Measurements from ENCODE around the gene CPM.

CPM gene

GRCh38 chr12:68956466-68956865 lies 23.5 kb upstream of the CPM start:
- DNase-seq (ENCODE audit: low spot score), result no peak

DNA sequence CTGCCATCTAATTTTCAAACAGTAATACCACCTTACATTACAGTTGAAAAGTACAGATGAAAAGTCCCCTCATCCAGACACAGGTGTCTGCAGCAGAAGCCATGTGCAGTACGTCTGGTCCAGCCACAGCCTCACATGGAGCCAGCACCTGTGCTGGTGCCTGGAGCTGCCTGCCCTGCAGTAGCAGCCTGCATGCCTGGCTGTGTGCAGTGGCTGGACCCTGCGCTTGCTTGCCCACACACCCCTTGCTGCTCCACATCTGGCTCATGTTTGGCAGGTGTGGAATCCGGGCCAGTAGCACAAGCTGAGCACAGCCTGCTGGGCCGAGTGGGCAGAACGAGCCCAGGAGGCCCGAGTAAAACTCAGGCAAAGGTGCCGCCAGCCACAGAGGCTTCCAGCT lies 21.8 kb upstream of the CPM start:
- DNase-seq (ENCODE audit: low spot score), result no peak

DNA sequence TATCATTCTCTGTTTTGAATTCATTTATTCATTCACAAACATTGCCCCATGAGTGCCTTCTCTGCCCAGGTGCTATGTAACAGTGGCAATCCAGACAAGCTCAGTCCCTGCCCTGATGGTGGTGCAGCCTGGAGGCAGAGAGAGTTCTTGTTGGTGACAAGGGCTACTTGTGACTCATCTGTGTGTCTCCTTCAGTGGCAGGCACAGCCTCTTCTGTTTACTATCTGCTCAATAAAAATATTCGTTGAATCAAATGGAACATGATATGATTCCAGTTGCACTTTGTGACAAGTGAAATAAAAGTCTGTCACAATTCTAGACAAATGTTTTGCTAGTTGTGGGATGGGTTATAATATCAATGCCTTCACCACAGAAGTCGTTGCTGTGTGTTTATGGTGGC lies 20.6 kb upstream of the CPM start:
- no peak for DNase-seq (ENCODE audit: low spot score)

DNA sequence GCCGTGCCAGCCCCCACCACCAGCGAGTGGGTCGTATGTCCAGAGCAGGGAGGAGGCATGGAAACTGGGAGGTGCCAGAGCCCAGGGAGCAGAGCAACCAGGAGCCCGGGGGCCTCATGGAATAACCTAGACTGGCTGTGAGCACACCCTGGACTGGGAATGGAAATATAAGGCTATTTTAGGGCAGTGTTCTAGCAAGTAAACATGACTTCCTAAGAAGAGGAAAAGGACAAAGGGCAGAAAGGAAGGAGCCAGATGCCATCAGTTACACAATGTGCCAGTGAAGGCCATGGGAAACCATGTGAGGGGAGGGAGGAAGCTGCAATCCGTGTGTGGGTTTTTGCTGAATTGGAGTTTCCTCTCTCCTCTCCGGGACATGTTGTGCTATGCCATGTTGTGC lies 18.7 kb upstream of the CPM start:
- DNase-seq (ENCODE audit: low spot score), result no peak

DNA sequence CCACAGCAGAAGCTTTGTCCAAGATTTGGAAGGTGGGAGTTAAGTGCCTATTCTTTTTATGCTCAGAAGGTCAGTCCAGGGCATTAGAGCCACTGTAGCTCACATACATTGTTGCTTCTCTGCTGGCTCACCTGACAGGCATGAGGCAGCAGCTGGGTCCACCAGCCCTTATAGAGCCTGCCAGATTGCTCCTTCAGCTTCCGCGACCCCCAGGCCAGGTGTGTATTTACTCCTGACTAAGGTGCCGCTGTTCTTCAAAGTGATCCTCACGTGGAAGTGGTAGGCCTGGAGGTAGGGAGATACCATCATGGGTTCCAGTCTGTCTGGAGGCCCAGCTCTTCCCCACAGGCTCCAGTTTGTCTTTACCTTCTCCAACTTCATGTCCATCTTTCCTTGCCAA lies 17.5 kb upstream of the CPM start:
- no peak for DNase-seq (ENCODE audit: low spot score)

GRCh38 chr12:68945255-68945654 lies 12.3 kb upstream of the CPM start:
- no peak for DNase-seq (ENCODE audit: low spot score)

GRCh38 chr12:68944296-68945076 lies 11.5 kb upstream of the CPM start:
- DNase-seq (ENCODE audit: low spot score), result no peak

DNA sequence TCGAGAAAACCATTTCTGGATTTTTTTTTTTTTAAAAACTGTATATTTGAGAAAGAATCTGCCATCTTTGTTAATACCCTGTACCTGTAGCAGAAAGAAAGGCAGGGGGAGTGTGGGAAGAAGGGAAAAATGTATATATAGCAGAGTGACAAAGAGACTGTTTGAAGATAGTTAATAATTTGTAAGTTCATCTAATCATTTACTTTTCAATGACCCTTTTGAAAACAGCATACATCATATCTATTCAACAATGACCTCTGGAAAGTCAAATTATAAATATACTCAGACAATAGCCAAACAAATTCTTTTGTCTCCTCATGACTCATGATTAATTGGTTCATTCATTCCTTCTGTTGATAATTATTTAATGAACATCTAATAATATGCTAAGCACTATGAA lies 10.9 kb upstream of the CPM start:
- no peak for DNase-seq (ENCODE audit: low spot score)

- DNase-seq (ENCODE audit: low spot score), result no peak
Measured at GRCh38 chr12:68940731-68941130, 7.8 kb upstream of the CPM start.

- DNase-seq (ENCODE audit: low spot score), result no peak
Measured at GRCh38 chr12:68939505-68939904, 6.5 kb upstream of the CPM start.

DNA sequence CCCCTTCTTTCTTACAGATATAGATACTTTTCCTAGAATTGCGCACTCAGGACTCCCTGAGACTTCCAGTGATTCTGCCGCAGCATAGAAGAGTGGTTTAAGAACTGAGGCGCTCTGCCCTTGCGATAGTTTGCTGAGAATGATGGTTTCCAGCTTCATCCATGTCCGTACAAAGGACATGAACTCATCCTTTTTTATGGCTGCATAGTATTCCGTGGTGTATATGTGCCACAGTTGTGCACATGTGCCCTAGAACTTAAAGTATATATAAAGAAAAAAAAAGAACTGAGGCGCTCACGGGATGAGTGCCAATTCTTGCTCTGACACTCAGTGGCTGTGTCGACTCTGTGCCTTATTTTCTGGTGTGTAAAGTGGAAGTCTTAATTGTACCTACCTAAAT lies 1.4 kb upstream of the CPM start:
- no peak for DNase-seq (ENCODE audit: low spot score)

GRCh38 chr12:68932128-68932960 lies 627 bp downstream of the CPM start:
- DNase-seq (ENCODE audit: low spot score), result peak; percentile 46

GRCh38 chr12:68930178-68930577 lies 2.8 kb downstream of the CPM start:
- no peak for DNase-seq (ENCODE audit: low spot score)

- DNase-seq (ENCODE audit: low spot score), result no peak
Measured at GRCh38 chr12:68924546-68924945, 8.4 kb downstream of the CPM start.

- no peak for DNase-seq (ENCODE audit: low spot score)
Measured at GRCh38 chr12:68919581-68920239, 13.3 kb downstream of the CPM start.

DNA sequence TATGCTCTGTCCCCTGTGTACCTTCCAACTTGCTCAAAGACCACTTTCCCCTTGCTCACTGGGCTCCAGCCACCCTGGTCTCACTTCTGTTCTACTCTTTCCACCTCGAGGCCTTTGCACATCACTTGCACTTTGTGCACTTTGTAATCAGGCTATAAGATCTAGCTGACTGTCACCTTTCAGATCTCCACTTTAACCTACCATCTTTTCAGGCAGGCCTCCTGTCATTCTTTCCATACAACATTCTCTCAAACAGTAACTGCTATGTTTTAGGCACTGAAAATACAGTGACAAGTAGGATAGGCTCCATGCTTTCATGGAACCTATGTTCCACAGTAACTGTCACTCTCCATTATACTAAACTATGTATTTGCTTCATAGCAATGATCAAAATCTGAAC lies 14.0 kb downstream of the CPM start:
- no peak for DNase-seq (ENCODE audit: low spot score)

GRCh38 chr12:68915055-68915454 lies 17.9 kb downstream of the CPM start:
- DNase-seq (ENCODE audit: low spot score), result no peak

- DNase-seq (ENCODE audit: low spot score), result no peak
Measured at GRCh38 chr12:68913682-68914081, 19.3 kb downstream of the CPM start.

DNA sequence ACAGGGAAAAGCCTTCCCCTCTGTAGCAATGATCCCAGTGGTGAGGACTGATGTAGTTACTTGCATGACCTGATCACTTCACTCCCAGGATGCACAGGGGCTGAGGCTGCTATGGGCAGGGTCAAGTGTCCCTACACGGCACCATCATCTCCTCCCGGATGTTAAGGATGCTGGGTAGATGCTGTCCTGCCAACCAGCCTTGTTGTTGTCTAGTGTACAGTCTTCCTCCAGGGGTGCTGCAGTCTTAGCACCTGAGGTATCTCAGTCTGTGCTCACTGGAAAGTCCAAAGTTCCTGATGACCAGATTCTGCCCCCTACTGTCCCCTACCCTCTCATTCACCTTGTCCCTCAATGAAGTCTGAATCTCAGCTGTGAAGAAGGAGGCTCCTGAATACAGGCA lies 20.1 kb downstream of the CPM start:
- DNase-seq (ENCODE audit: low spot score), result no peak

DNA sequence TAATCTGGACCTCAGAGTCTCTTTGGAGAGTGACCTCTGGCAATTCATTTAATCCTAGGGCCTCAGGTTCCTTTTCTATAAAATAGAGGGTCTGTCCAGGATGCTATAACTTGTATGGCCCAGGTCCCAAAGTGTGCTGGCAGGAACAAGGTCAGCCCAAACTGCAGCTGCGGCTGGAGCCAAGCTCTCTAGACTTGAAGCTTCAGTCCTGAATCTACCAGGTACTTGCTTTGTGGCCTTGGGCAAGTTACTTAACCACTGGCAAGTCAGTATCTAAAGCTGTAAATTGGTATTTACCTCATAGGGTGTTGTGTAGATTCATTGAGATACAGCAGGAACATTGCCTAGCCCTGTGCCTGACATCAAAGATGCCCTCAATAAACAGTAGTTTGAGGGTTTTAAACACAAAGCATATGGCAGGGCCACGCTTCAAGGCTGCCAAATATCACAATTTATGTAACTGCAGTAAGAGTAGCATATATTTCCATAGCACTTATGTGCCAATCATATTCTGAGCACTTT lies 21.7 kb downstream of the CPM start:
- no peak for DNase-seq (ENCODE audit: low spot score)

GRCh38 chr12:68910128-68910527 lies 22.8 kb downstream of the CPM start:
- DNase-seq (ENCODE audit: low spot score), result no peak

DNA sequence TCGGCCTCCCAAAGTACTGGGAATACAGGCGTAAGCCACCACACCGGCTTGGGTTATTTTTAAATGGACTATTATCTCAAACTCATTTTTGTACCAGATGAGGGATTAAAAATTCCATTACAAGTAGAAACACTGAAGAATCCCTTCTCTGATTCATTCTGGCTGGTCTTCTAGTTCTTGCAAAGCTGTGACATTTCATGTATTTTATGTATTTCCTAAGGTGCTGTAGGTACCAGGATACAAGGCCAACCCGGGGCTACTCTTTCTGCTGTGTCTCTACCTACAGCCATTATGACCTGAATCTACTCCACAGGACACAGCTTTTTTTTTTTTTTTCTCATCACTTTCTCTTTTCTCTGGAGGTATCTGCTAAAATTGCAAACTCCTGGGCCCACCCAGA lies 24.9 kb downstream of the CPM start:
- no peak for DNase-seq (ENCODE audit: low spot score)

GRCh38 chr12:68905733-68906132 lies 27.2 kb downstream of the CPM start:
- DNase-seq (ENCODE audit: low spot score), result no peak
